ENCODE data around the gene ADD3. TPM values are rescaled to one million over a fixed set of nuclear protein-coding genes. Genes with fewer than 3 reads are reported as not detected.

Gene ADD3
- total RNA-seq, 2 donors from 2014 or later: 183 to 241 TPM

- no peak for TF ChIP-seq CTCF (conservative IDR thresholded peaks at IDR 0.05)
- Histone ChIP-seq H3K4me1 (ENCODE audit: control insufficient read depth, insufficient read depth, low read length) (peaks cover 11% of the 10 kb centered on the region), H3K9ac (ENCODE audit: extremely low read depth, low read length, poor library complexity, severe bottlenecking) (no peak overlapping the region), H3K9me3 (ENCODE audit: control insufficient read depth, low read length) (no peaks in the 10 kb centered on the region), H3K36me3 (ENCODE audit: control insufficient read depth, insufficient read depth, low read length) (no peaks in the 10 kb centered on the region), H3K4me3 (ENCODE audit: low read length) (no peak overlapping the region), H3K27me3 (ENCODE audit: control insufficient read depth, insufficient read depth, low read length, poor library complexity, severe bottlenecking) (peaks cover 4% of the 10 kb centered on the region), H3K27ac (ENCODE audit: low read depth, low read length) (no peak overlapping the region)
- no peak for DNase-seq
- H3K9me3 Mint-ChIP-seq: no peaks in the 10 kb centered on the region
- H3K4me3 Mint-ChIP-seq: no peak overlapping the region
- no peak overlapping the region for H3K27ac Mint-ChIP-seq
- 85 to 98% methylated on average over 5 to 7 of the region's 7 CpGs for WGBS, 2 experiments (ENCODE audit: insufficient coverage in 1 of 2, insufficient read length in 1 of 2)
- H3K27me3 Mint-ChIP-seq (ENCODE audit: insufficient read depth): peaks cover 42% of the 10 kb centered on the region
- no peaks in the 10 kb centered on the region for H3K36me3 Mint-ChIP-seq (ENCODE audit: low read depth)
- H3K4me1 Mint-ChIP-seq: peaks cover 9% of the 10 kb centered on the region
These were observed 171.4 kb downstream of the ADD3 start for GRCh38 chr10:110179220-110179619.

- Histone ChIP-seq H3K9ac (ENCODE audit: extremely low read depth, low read length, poor library complexity, severe bottlenecking) (no peak overlapping the region), H3K4me3 (ENCODE audit: low read length) (no peak overlapping the region), H3K4me1 (ENCODE audit: control insufficient read depth, insufficient read depth, low read length) (peaks cover 4% of the 10 kb centered on the region), H3K27ac (ENCODE audit: low read depth, low read length) (no peak overlapping the region), H3K36me3 (ENCODE audit: control insufficient read depth, insufficient read depth, low read length) (no peaks in the 10 kb centered on the region), H3K27me3 (ENCODE audit: control insufficient read depth, insufficient read depth, low read length, poor library complexity, severe bottlenecking) (no peaks in the 10 kb centered on the region), H3K9me3 (ENCODE audit: control insufficient read depth, low read length) (no peaks in the 10 kb centered on the region)
- Mint-ChIP-seq H3K4me3 (no peak overlapping the region), H3K4me1 (peaks cover 9% of the 10 kb centered on the region), H3K27me3 (ENCODE audit: insufficient read depth) (peaks cover 30% of the 10 kb centered on the region), H3K9me3 (no peaks in the 10 kb centered on the region), H3K27ac (peak overlapping the region; percentile 77), H3K36me3 (ENCODE audit: low read depth) (no peaks in the 10 kb centered on the region)
- WGBS, 2 experiments (ENCODE audit: insufficient coverage in 1 of 2, insufficient read length in 1 of 2): 61 to 64% methylated on average over 7 to 10 of the region's 10 CpGs
- no peak for TF ChIP-seq CTCF (conservative IDR thresholded peaks at IDR 0.05)
- peak; percentile 60 for DNase-seq
These were observed 173.7 kb downstream of the ADD3 start for GRCh38 chr10:110181451-110181850.

- no peak overlapping the region for H3K9ac ChIP-seq (ENCODE audit: extremely low read depth, low read length, poor library complexity, severe bottlenecking)
- no peaks in the 10 kb centered on the region for H3K27me3 ChIP-seq (ENCODE audit: control insufficient read depth, insufficient read depth, low read length, poor library complexity, severe bottlenecking)
- no peak for DNase-seq
- H3K9me3 ChIP-seq (ENCODE audit: control insufficient read depth, low read length): no peaks in the 10 kb centered on the region
- 76 to 77% methylated on average over 4 to 5 of the region's 5 CpGs for WGBS, 2 experiments (ENCODE audit: insufficient coverage in 1 of 2, insufficient read length in 1 of 2)
- peak overlapping the region; percentile 77 for H3K27ac Mint-ChIP-seq
- H3K4me1 ChIP-seq (ENCODE audit: control insufficient read depth, insufficient read depth, low read length): peaks cover 4% of the 10 kb centered on the region
- no peak for TF ChIP-seq CTCF (conservative IDR thresholded peaks at IDR 0.05)
- H3K27ac ChIP-seq (ENCODE audit: low read depth, low read length): no peak overlapping the region
- H3K36me3 Mint-ChIP-seq (ENCODE audit: low read depth): no peaks in the 10 kb centered on the region
- peaks cover 9% of the 10 kb centered on the region for H3K4me1 Mint-ChIP-seq
- H3K4me3 ChIP-seq (ENCODE audit: low read length): no peak overlapping the region
- H3K9me3 Mint-ChIP-seq: no peaks in the 10 kb centered on the region
- H3K27me3 Mint-ChIP-seq (ENCODE audit: insufficient read depth): peaks cover 31% of the 10 kb centered on the region
- H3K4me3 Mint-ChIP-seq: no peak overlapping the region
- H3K36me3 ChIP-seq (ENCODE audit: control insufficient read depth, insufficient read depth, low read length): no peaks in the 10 kb centered on the region
These were observed 174.1 kb downstream of the ADD3 start for GRCh38 chr10:110181911-110182310.
